Activated CD8-positive, alpha-beta memory T cell treated with anti-CD3 and anti-CD28 coated beads, Interleukin-2, amount 50 U/mL, for 1 hour (primary cell): Measurements from ENCODE around the gene HMCN2.
"Not testable (repeated sequence)": the region's sequence is repeated elsewhere in the genome, so short reads cannot be mapped to it uniquely, and the experiment has no call there.

Experiments
- DNase-seq: peaks from one replicate; pipeline ENCODE4 v3.0.0-alpha.2; 2020; ENCODE audit errors: extremely low read depth

Gene HMCN2

DNA sequence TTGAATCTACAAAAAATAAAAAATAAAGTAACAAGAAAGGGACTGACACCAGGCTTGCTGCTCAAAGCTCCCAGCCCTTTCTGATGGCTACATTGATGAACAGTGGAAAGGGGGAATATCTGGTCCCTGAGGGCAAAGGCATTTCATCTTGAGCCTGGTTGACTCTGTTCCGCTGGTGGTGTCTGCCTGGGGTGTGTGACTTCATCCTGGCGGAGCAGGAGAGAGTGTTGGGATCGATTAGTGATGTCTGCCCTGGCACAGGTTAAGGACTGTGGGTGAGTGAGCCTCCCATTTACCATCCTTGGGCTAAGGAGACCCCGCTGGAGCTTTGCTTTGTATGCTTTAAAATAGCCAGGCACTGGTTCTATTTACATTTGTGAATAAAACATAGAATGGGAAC is 122.3 kb downstream of the HMCN2 start:
- no peak for DNase-seq

DNA sequence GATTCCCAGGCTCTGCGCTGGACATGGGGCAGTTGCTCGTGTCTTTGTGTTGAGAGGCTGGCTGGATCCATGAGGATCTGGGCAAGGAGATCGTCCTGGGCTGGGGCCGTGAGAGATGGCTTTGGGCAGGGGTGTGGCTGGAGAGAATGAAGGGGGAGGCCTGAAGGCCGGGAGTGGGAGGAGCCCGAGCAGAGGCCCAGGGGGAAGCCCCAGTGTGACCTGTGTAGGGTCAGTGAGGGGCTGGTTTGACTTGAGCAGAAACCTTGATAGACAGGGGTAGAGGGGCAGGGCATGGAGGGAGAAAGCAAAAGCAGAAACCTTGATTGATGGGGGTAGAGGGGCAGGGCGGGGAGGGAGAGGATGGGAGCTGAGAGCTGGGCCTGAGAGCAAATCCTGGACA is 124.8 kb downstream of the HMCN2 start:
- DNase-seq, result no peak

DNA sequence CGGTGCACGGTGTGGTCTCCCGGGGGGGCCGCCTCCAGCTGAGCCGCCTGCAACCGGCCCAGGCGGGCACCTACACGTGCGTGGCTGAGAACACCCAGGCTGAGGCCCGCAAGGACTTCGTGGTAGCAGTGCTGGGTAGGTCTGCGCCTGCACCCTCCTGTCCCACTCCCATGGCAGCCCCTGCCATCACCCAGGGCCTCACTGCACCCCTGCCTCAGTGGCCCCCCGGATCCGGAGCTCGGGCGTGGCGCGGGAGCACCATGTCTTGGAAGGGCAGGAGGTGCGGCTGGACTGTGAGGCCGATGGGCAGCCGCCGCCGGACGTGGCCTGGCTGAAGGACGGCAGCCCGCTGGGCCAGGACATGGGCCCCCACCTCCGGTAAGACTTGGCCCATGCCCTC is 125.4 kb downstream of the HMCN2 start:
- DNase-seq, result no peak

DNA sequence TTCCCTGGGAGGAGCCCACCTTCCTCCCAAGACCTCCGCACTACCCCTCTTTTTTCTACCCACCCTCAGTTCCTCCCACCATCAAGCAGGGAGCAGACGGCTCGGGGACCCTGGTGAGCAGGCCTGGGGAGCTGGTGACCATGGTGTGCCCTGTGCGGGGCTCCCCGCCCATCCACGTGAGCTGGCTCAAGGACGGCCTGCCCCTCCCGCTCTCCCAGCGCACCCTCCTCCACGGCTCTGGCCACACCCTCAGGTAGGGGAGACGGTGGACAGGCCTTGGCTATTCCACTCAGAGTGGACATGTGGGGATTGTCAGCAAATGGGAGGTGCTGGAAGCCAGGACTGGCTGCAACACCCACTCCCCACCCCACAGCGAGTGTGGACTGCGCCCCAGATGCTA is 126.3 kb downstream of the HMCN2 start:
- DNase-seq, result no peak

DNA sequence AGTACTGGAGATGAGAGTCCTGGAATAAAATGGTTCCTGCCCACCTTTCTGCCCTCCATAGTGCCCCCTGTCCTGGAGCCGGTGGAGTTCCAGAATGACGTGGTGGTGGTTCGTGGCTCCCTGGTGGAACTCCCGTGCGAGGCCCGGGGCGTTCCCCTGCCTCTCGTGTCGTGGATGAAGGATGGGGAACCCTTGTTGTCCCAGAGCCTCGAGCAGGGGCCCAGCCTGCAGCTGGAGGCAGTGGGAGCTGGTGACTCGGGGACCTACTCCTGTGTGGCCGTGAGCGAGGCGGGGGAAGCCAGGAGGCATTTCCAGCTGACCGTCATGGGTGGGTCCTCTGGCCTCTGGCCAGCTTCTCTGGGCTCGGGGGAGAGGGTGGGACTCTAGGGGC is 128.1 kb downstream of the HMCN2 start:
- DNase-seq, result no peak

DNA sequence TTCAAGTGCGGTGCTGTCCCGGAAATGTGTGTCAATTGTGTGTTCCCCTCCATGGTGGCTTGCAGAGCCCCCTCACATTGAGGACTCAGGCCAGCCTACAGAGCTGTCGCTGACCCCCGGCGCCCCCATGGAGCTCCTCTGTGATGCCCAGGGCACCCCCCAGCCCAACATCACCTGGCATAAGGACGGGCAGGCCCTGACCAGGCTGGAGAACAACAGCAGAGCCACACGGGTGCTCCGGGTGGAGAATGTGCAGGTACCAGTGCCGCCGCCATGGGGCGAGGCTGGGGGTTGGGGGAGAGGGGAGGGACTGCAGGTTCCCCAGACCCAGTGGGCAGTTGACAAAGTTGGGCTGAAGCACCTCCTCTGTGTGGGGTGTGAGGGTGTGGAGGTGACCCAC is 128.8 kb downstream of the HMCN2 start:
- DNase-seq, result no peak

DNA sequence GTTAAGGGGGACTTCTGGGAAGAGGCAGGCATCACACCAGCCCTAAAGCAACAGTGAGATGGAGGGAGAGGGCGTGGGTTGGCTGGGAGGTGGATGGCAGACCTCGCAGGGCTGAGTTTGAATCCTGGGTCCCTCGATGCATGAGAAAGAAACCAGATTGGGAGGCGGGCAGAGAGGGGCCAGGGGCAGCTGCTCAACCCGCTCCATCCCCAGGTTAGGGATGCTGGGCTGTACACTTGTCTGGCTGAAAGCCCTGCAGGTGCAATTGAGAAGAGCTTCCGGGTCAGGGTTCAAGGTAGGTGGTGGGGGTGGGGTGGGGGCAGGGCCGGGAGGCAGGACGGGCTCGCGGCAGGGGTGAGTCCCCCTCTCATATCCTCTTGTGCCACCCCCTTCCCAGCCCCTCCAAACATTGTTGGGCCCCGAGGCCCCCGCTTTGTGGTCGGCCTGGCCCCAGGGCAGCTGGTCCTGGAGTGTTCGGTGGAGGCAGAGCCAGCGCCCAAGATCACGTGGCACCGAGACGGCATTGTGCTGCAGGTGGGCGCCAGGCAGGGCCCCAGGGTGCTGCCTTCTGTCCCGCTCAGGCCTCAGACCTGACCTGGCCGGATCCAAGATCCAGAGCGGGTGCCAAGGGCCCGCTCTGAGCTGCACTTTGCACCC is 129.4 kb downstream of the HMCN2 start:
- DNase-seq, result no peak

DNA sequence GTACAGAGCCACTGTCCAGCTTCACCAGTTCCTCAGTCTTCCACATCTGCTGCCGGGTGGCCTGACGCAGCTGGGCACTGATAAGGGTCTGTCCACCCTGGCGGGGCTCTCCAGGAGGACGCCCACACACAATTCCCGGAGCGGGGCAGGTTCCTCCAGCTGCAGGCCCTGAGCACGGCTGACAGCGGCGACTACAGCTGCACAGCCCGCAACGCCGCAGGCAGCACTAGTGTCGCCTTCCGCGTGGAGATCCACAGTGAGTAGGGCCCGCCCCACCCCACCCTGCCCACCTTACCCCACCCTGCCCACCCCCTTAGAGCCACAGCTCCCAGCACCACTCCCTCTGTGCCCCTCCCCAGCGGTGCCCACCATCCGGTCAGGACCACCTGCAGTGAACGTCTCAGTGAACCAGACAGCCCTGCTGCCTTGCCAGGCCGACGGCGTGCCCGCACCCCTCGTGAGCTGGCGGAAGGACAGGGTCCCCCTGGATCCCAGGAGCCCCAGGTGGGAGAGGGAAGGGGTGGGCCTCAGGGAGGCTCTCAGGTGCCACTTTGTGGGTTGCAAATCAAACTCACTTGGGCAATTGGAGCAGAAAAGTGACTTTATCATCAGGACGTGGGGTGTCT is 130.4 kb downstream of the HMCN2 start:
- no peak for DNase-seq

DNA sequence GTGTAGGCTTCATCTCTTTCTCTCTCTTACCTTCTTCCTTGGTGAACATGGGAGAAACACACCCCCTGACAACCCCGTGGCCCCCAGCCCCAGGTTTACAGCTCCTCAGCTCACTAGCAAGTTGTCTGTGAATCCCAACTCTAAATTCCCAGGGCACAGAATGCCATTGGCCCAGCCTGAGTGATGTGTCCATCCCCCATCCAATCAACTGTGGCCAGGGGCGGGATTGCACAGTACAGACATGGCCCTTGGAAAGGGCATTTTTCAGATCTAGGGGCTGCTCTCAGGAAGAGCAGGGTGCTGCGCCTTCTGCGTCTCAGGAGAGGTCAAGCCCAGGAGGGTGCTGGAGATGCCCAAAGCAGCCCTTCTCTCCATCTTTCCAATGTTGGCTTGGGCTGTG is 131.0 kb downstream of the HMCN2 start:
- no peak for DNase-seq

DNA sequence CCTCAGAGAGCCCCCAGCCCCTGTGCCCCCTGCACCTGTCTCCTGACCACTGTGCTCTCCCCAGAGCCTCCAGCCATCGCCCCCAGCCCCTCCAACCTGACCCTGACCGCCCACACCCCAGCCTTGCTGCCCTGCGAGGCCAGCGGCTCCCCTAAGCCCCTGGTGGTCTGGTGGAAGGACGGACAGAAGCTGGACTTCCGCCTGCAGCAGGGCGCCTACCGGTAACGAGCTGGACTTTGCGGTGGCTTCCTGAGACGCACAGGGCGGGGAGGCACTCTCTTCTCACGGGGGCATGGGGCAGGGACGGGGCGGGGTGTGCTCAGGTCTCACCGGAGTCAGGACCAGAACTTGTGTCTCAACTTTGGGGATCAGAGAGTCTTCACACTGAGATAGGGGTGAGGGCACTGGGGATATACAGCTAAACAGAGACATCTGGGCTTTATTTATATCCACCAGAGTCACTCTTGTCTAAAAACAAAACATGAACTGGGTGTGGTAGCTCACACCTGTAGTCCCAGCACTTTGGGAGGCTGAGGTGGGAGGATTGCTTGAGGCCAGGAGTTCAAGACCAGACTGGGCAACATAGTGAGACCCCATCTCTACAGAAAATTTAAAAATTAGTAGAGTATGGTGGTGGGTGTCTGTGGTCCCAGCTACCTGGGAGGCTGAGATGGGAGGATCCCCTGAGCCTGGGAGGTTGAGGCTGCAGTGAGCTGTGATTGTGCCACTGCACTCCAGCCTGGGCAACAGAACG is 133.1 kb downstream of the HMCN2 start:
- no peak for DNase-seq

DNA sequence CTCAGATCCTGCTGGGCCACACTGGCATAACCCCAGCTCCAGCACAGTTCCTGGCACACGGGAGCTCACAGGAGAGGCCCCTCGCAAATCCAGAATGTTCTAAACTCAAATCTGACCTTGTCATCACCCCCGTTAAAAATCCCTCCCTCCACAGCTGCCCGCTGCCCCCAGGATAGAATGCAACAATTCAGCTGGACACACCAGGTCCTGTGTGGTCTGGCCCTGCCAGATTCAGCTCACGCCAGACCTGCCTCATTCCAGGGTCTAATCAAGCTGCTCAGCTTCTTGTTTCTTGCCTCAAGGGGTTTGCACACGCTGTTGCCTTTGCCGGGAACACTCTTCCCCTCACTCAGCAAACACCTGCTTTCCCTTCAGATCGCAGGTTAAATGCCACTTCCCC is 134.2 kb downstream of the HMCN2 start:
- no peak for DNase-seq

DNA sequence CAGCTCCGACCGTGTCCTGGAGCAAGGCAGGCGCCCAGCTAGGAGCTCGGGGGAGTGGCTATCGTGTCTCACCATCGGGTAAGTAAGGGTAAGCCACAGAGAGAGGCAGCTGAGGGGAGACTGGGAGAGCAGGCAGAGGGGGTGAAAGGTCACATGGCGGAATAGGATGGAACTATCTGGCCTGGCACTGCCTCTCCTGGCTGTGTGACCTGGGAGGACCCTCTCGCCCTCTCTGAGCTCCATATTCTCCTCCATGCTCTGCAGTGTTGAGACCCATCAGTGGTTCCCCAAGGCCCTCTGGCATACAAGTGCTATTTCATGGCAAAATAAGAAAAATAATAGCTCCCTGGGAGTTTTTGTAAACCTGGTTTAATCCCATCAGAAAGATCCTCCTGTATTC is 135.3 kb downstream of the HMCN2 start:
- DNase-seq, result no peak

DNA sequence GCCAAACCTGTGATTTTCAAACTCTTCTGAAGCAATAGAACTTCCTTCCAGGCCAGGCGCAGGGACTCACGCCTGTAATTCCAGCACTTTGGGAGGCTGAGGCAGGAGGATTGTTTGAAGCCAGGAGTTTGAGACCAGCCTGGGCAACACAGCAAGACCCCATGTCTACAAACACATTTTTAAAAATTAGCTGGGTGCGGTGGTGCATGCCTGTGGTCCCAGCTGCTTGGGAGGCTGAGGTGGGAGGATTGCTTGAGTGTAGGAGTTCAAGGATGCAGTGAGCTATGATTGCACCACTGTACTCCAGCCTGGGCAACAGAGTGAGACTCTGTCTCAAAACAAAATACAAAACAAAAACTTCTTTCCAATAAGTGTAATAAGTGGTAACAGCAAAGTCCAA is 136.2 kb downstream of the HMCN2 start:
- DNase-seq, result not testable (repeated sequence)

DNA sequence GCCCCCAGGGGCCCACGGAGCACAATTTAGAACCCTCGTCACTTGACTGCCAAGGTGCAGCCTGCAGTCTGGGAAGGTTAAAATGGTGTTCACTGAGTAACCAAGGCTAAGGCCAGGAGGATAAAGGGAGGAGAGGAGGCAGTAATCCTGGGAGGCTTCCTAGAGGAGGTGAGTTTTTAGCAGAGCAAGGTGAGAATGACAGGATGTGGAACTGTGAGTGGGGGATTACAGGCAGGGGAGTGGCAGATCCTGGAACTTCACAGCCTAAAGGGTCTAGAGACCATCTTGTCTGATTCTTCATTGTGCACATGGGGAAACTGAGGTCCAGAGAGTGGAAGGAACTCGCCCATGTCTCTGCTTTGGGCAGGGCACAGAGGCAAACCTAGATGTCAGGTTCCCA is 136.7 kb downstream of the HMCN2 start:
- DNase-seq, result no peak

DNA sequence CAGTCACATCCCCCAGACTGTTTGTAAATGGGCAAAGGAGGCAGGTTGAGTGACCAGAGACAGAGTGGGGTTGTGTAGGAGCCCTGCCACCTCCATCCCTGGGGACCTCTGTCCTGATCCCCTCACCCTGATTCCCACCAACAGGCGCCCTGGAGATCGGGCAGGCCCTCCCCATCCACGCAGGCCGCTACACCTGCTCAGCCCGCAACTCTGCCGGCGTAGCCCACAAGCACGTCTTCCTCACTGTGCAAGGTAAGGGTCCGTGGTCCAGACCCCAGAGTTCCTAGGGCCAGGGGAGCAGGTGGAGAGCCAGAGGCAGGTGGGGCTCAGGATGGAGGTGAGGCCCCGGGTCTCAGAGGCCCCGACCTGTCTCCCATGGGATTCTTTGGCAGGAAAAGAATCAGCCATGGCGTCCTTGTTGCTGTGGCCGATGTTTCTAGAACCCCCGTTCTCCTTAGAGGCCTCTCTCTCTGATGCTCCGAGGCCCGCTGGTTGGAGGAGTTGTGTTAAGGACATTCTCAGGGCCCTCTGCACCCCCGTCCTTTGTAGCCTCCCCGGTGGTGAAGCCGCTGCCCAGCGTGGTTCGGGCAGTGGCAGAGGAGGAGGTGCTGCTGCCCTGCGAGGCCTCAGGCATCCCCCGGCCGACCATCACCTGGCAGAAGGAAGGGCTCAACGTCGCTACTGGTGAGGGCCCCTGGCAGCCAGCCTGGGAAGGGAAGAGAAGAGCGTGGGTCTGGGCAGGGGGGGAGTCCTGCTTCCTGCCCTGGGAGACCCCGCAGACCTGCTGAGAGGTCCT is 137.3 kb downstream of the HMCN2 start:
- no peak for DNase-seq

DNA sequence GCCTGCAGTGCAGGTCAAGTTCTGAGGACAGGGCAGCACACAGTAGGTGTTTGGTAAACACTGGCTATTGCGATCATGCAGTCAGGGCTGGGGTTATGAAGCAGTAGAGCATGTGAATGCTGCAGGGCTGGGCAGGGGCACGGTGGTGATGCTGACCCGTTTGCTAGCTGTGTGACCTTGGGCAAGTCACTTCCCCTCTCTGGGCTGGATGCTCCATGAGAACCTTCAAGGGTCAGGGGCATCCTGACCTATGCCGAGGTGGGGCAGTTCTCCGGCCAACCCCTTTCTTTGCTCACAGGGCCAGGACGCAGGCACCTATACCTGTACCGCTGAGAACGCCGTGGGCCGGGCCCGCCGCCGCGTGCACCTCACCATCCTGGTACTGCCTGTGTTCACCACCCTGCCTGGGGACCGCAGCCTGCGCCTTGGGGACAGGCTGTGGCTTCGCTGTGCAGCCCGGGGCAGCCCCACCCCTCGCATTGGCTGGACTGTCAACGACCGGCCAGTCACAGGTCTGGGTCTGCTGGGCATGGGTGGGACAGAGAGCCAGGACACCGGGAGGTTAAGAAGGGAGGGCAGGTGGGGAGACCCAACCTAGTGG is 140.2 kb downstream of the HMCN2 start:
- no peak for DNase-seq

DNA sequence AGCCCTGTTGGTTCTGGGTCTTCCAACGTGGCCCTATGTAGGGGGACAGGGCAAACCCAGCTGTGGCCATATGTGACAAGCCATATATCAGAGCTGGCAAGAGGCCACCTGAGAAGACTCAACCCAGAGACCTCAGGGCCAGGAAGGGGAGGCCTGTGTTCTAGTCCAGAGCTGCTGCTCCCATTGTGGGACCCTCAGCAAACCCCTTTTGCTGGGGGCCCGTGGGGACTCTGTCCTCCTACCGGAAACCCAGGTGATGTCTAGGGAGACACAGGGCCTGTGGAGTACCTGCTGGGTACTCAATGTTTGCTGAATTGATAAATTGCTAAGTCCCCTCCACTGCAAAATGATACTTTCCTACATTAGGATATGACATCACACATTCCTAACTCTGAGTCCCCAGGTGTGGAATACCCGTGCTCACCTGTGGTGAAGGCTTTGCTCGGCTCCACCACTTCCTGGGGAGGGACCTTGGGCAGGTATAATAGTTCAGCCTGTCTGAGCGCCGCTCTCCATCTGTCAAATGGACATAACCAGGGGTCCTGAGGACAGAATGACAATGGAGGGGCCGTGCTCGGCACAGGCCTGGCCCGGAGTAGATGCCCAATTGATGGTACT is 140.8 kb downstream of the HMCN2 start:
- DNase-seq, result no peak

DNA sequence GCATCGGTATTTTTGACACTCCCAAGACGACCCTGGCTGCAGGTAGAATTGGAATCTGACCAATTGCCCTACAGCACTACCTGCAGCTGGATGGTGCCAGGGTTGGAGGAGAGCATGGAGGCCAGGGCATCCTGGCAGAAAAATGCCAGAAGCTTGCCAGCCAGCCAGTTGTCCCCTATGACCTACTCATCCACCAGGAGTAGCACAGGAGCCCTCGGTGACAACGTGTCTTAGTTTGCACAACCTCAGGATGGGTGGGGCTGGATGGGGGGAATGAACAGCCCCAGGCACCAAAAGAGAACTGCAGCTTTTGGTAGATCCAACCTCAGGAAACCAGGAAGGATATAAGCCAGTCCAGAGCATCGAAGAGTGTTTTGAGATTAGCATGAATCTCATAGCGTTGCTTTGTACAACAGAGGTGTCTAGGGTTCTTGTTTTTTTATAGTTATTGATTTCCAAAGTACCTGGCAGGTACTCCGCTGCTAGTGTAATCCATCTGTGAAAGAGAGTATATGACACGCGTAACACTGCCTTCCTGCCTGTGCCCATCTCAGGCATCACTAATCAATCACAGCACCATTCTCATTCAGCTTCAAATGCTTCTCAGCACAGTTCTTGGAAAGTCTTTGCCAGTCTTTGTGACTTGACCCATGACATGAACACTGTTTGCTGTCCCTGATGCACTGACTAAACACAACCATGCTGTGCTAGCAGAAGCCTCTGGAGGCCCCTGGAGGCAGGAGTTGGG is 142.5 kb downstream of the HMCN2 start:
- DNase-seq, result no peak

DNA sequence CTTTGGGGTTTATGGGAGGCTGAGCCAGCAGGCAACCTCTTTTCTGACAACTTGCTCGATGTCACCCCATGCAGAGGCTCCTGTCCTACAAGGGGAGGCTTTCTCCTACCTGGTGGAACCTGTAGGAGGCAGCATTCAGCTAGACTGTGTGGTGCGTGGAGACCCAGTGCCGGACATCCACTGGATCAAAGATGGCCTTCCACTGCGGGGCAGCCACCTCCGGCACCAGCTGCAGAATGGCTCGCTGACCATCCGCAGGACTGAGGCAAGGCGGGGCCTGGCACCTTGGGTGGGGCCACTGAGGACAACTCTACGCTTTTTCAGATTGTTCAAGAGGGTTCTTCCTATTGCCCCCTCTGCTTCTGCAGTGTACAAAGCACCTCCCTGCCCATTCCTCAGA is 143.1 kb downstream of the HMCN2 start:
- no peak for DNase-seq

DNA sequence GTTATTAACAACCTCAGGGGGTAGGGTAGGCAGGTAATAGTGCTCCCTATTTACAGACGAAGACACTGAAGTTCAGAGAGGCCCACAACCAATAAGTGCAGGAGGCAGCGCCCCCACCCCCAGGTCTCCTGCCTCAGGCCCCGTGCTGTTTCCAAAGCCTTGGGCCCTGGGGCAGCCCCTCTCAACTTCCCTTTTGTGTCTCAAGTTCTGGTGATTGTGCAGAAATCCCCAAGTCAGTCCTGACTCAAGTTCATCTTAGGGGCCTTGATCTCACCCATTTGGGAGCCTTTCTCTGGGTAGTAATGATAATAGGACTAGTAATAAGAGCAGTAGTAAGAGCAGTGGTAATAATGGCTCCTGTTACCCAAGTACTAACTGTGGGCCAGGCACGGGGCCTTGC is 143.7 kb downstream of the HMCN2 start:
- no peak for DNase-seq

DNA sequence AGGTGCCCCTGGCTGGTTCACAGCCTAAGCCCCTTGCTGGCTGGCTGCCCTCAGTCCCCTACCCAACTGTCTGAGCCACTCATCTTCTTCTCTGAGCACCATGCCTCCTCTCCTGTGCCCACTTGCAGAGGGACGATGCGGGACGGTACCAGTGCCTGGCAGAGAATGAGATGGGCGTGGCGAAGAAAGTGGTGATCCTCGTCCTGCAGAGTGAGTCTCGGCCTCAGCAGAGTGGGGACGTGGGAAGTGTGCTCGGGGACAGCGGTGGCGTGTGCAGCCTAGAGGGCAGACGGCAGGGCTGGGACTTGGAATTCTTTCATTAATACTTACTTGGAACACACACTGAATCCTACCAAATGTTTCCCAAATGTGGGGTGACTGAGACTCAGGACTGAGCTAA is 144.9 kb downstream of the HMCN2 start:
- no peak for DNase-seq
